Neural cell (in vitro differentiated cells): ENCODE results near the gene TRAPPC6A. TPM values are rescaled to one million over a fixed set of nuclear protein-coding genes. Genes with fewer than 3 reads are reported as not detected.

Experiments
- H2AFZ ChIP-seq: fragments of 200-600, 300-800 bp; sonication (generic), shearing (Covaris generic); 2 replicates; pipeline ENCODE4 v1.6.0; 2014; ENCODE audit warnings: low read depth, mild to moderate bottlenecking, antibody characterized with exemption, low read length, moderate library complexity
- H3F3A ChIP-seq: fragments of 200-600 bp; shearing (Covaris generic); 2 replicates; pipeline ENCODE4 v1.6.1; 2016; ENCODE audit warnings: mild to moderate bottlenecking, moderate library complexity, mixed read lengths, antibody characterized with exemption, low read length; ENCODE audit not compliant: insufficient read depth, poor library complexity, severe bottlenecking
- H3K27ac ChIP-seq: fragments of 200-600, 300-800 bp; sonication (generic), shearing (Covaris generic); 2 replicates; pipeline ENCODE4 v1.5.1; 2014; ENCODE audit warnings: mild to moderate bottlenecking, low read length, moderate library complexity
- H3K27me3 ChIP-seq: fragments of 300-800, 200-600 bp; sonication (generic), shearing (Covaris generic); 2 replicates; pipeline ENCODE4 v1.6.0; 2014; ENCODE audit warnings: mild to moderate bottlenecking, low read depth, low read length, moderate library complexity; ENCODE audit not compliant: insufficient read depth
- H3K36me3 ChIP-seq: fragments of 300-800, 200-600 bp; sonication (generic), shearing (Covaris generic); 2 replicates; pipeline ENCODE4 v1.5.1; 2014; ENCODE audit warnings: mild to moderate bottlenecking, antibody characterized with exemption, low read length, moderate library complexity; ENCODE audit not compliant: insufficient read depth
- H3K4me2 ChIP-seq: fragments of 300-800, 200-600 bp; sonication (generic), shearing (Covaris generic); 2 replicates; pipeline ENCODE4 v1.6.0; 2014; ENCODE audit warnings: mild to moderate bottlenecking, low read length
- H3K4me3 ChIP-seq: fragments of 300-800, 200-600 bp; sonication (generic), shearing (Covaris generic); 2 replicates; pipeline ENCODE4 v1.5.1; 2014; ENCODE audit warnings: mild to moderate bottlenecking, low read length, moderate library complexity
- H3K79me2 ChIP-seq: fragments of 200-600 bp; shearing (Covaris generic); replicated peaks from 2 replicates; pipeline ENCODE4 v1.6.0; 2014; ENCODE audit warnings: mild to moderate bottlenecking, low read length, moderate library complexity; ENCODE audit not compliant: insufficient read depth
- H3K9ac ChIP-seq: fragments of 300-800, 200-600 bp; sonication (generic), shearing (Covaris generic); 2 replicates; pipeline ENCODE4 v1.6.1; 2016; ENCODE audit warnings: mild to moderate bottlenecking, low read length, mixed read lengths
- H3K9me2 ChIP-seq: fragments of 200-600 bp; shearing (Covaris generic); 2 replicates; pipeline ENCODE4 v1.6.1; 2016; ENCODE audit warnings: mild to moderate bottlenecking, low read length, mixed read lengths; ENCODE audit not compliant: insufficient read depth
- H3K9me3 ChIP-seq: fragments of 200-600, 300-800 bp; sonication (generic), shearing (Covaris generic); 2 replicates; pipeline ENCODE4 v1.6.1; 2016; ENCODE audit warnings: mild to moderate bottlenecking, mixed run types, low read length, moderate library complexity, mixed read lengths
- H4K20me1 ChIP-seq: fragments of 200-600 bp; shearing (Covaris generic); 2 replicates; pipeline ENCODE4 v1.6.1; 2016; ENCODE audit warnings: mild to moderate bottlenecking, mixed run types; ENCODE audit not compliant: insufficient read depth
- CTCF ChIP-seq: fragments of 450-650 bp; IDR thresholded peaks from 2 replicates; pipeline ENCODE4 v1.5.1; 2014; ENCODE audit warnings: antibody characterized with exemption, mild to moderate bottlenecking, moderate library complexity; ENCODE audit not compliant: poor library complexity, severe bottlenecking
- EP300 ChIP-seq: fragments of 450-650 bp; conservative IDR thresholded peaks from 2 replicates; pipeline ENCODE4 v1.6.1; 2014; ENCODE audit warnings: antibody characterized with exemption, mild to moderate bottlenecking, moderate library complexity; ENCODE audit not compliant: poor library complexity, severe bottlenecking
- EZH2 ChIP-seq: fragments of 200-600, 300-800 bp; shearing (Covaris generic), sonication (generic); IDR thresholded peaks from 2 replicates; pipeline ENCODE4 v1.6.1; 2014; ENCODE audit warnings: antibody characterized with exemption, low read length, borderline replicate concordance, mild to moderate bottlenecking; ENCODE audit not compliant: insufficient read depth, poor library complexity, severe bottlenecking
- MXI1 ChIP-seq: fragments of 450-650 bp; conservative IDR thresholded peaks from 2 replicates; pipeline ENCODE4 v1.6.1; 2014; ENCODE audit warnings: antibody characterized with exemption, mild to moderate bottlenecking; ENCODE audit not compliant: poor library complexity, severe bottlenecking
- POLR2AphosphoS5 ChIP-seq: IDR thresholded peaks from 2 replicates; pipeline ENCODE4 v1.6.1; 2012
- RAD21 ChIP-seq: fragments of 450-650 bp; conservative IDR thresholded peaks from 2 replicates; pipeline ENCODE4 v1.6.1; 2014; ENCODE audit warnings: antibody characterized with exemption, mild to moderate bottlenecking, moderate library complexity
- REST ChIP-seq: IDR thresholded peaks from 2 replicates; pipeline ENCODE4 v1.6.1; 2012; ENCODE audit warnings: borderline replicate concordance
- SMC3 ChIP-seq: fragments of 450-650 bp; conservative IDR thresholded peaks from 2 replicates; pipeline ENCODE4 v1.6.1; 2014; ENCODE audit warnings: antibody characterized with exemption, mild to moderate bottlenecking, moderate library complexity; ENCODE audit not compliant: poor library complexity
- TAF1 ChIP-seq: IDR thresholded peaks from 2 replicates; pipeline ENCODE4 v1.6.1; 2012; ENCODE audit warnings: low read depth
- polyA plus RNA-seq: library from polyadenylated mRNA; depleted of rRNA; stranded (reverse); fragments of >200 nt; gene quantifications from 2 replicates; pipeline ENCODE4 v1.2.3, GENCODE V29; 2014

TRAPPC6A gene
- polyA plus RNA-seq, 1 donor from 2014 or later, result 48.5 TPM

- Histone ChIP-seq H3K9me2 (no peaks in the 10 kb centered on the region), H3K36me3 (no peaks in the 10 kb centered on the region), H3K4me3 (no peak overlapping the region), H3K79me2 (no peaks in the 10 kb centered on the region), H3K9ac (no peak overlapping the region), H3K4me2 (no peak overlapping the region), H4K20me1 (no peaks in the 10 kb centered on the region), H3K9me3 (no peaks in the 10 kb centered on the region), H3K27ac (no peak overlapping the region), H3F3A (no peaks in the 10 kb centered on the region), H2AFZ (no peak overlapping the region), H3K27me3 (peaks cover 24% of the 10 kb centered on the region)
- TF ChIP-seq MXI1, result no peak
- no peak for TF ChIP-seq RAD21
- no peak for TF ChIP-seq REST
- no peak for TF ChIP-seq TAF1
- no peak for TF ChIP-seq SMC3
- TF ChIP-seq POLR2AphosphoS5, result no peak
- TF ChIP-seq EP300, result no peak
- no peak for TF ChIP-seq CTCF
- TF ChIP-seq EZH2, result no peak
These were observed 27.2 kb downstream of the TRAPPC6A start for GRCh38 chr19:45150751-45151281.

GRCh38 chr19:45150180-45150579 is 27.9 kb downstream of the TRAPPC6A start:
- no peaks in the 10 kb centered on the region for H3K9me2 ChIP-seq
- no peak overlapping the region for H3K4me3 ChIP-seq
- no peak overlapping the region for H3K9ac ChIP-seq
- no peak overlapping the region for H2AFZ ChIP-seq
- TF ChIP-seq CTCF (no peak), MXI1 (no peak), TAF1 (no peak), POLR2AphosphoS5 (no peak), EP300 (no peak), EZH2 (no peak), SMC3 (no peak), RAD21 (no peak)
- H4K20me1 ChIP-seq, result no peaks in the 10 kb centered on the region
- H3K9me3 ChIP-seq, result no peaks in the 10 kb centered on the region
- peaks cover 24% of the 10 kb centered on the region for H3K27me3 ChIP-seq
- H3K4me2 ChIP-seq, result no peak overlapping the region
- no peak overlapping the region for H3K27ac ChIP-seq
- H3K36me3 ChIP-seq, result no peaks in the 10 kb centered on the region
- no peaks in the 10 kb centered on the region for H3K79me2 ChIP-seq
- H3F3A ChIP-seq, result no peaks in the 10 kb centered on the region
